Mammary epithelial cell (primary cell): ENCODE measurements around the gene PERM1.
A peak's percentile ranks its signal among the peaks of the same experiment; 100 is the strongest.

Experiments used
- EZH2 ChIP-seq: IDR thresholded peaks from 2 replicates; pipeline ENCODE4 v1.6.1; 2012; ENCODE audit warnings: low read length, inconsistent platforms, borderline replicate concordance
- TF ChIP-seq, protein P1 (sequence below), 2 donors: IDR thresholded peaks in 1 of 2; conservative IDR thresholded peaks in 1 of 2; 2 replicates each; pipeline ENCODE4 v1.5.1; 2011 to 2012; ENCODE audit warnings: inconsistent platforms in 2 of 2, low read length in 2 of 2, mild to moderate bottlenecking in 2 of 2, control low read depth in 1 of 2, low read depth in 1 of 2; ENCODE audit not compliant: insufficient read depth in 1 of 2; ENCODE audit errors: extremely low read depth in 1 of 2

DNA sequence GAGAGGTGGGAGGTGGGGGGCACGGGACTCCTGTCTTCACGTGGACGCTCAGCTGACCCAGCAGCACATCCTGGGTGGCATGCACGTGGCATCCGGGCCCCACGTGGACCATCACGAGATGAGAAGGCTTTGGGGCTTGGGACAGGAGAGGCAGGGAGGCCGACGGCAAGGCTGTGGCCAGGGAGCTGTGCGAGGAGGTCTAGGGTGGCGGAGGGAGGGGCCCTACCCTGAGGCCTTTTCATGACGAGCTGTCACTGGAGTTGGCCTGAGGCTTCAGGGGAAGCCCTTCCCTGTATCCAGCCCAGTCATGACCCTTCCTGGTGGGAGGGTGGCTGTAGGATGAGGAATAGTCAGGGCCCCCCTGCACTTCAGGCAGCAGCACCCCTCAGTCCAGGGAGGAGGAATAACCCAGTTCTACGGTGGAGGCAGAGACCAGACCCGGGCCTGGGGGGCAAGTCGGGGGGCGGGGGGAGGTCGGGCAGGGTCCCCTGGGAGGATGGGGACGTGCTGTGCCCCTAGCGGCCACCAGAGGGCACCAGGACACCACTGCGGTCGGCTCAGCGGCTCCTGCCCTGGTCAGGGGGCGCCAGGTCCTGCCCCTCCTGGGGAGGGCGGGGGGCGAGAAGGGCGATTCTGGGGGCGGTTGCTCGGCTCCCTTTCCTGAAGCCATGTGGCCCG is 2.0 kb upstream of the PERM1 start:
- TF ChIP-seq, protein P1, sequence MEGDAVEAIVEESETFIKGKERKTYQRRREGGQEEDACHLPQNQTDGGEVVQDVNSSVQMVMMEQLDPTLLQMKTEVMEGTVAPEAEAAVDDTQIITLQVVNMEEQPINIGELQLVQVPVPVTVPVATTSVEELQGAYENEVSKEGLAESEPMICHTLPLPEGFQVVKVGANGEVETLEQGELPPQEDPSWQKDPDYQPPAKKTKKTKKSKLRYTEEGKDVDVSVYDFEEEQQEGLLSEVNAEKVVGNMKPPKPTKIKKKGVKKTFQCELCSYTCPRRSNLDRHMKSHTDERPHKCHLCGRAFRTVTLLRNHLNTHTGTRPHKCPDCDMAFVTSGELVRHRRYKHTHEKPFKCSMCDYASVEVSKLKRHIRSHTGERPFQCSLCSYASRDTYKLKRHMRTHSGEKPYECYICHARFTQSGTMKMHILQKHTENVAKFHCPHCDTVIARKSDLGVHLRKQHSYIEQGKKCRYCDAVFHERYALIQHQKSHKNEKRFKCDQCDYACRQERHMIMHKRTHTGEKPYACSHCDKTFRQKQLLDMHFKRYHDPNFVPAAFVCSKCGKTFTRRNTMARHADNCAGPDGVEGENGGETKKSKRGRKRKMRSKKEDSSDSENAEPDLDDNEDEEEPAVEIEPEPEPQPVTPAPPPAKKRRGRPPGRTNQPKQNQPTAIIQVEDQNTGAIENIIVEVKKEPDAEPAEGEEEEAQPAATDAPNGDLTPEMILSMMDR (conservative IDR thresholded peaks at IDR 0.05 in 1 of 2, IDR thresholded peaks at IDR 0.05 in 1 of 2; ENCODE audit: extremely low read depth in 1 of 2, insufficient read depth in 1 of 2, low read depth in 1 of 2, low read length in 2 of 2): peak; percentile 28 to 86
- no peak for TF ChIP-seq EZH2
